Hepatocyte (in vitro differentiated cells): Measurements from ENCODE around the gene PCYT1B.

ENCODE experiments used
- EZH2 ChIP-seq: fragments of 200-600 bp; sonication (generic); IDR thresholded peaks from 2 replicates; pipeline ENCODE4 v1.6.1; 2016; ENCODE audit warnings: antibody characterized with exemption, mild to moderate bottlenecking, borderline replicate concordance
- EZH2phosphoT487 ChIP-seq: fragments of 200-600 bp; sonication (generic); IDR thresholded peaks from one replicate; pipeline ENCODE4 v1.6.1; 2018; ENCODE audit warnings: antibody characterized with exemption, mild to moderate bottlenecking, low read depth, moderate library complexity; ENCODE audit not compliant: unreplicated experiment, severe bottlenecking
- TF ChIP-seq, protein P1 (sequence below): fragments of 200-600 bp; sonication (generic); IDR thresholded peaks from 2 replicates; pipeline ENCODE4 v1.5.1; 2016; ENCODE audit warnings: antibody characterized with exemption, mild to moderate bottlenecking; ENCODE audit not compliant: poor library complexity

- TF ChIP-seq, protein P1, sequence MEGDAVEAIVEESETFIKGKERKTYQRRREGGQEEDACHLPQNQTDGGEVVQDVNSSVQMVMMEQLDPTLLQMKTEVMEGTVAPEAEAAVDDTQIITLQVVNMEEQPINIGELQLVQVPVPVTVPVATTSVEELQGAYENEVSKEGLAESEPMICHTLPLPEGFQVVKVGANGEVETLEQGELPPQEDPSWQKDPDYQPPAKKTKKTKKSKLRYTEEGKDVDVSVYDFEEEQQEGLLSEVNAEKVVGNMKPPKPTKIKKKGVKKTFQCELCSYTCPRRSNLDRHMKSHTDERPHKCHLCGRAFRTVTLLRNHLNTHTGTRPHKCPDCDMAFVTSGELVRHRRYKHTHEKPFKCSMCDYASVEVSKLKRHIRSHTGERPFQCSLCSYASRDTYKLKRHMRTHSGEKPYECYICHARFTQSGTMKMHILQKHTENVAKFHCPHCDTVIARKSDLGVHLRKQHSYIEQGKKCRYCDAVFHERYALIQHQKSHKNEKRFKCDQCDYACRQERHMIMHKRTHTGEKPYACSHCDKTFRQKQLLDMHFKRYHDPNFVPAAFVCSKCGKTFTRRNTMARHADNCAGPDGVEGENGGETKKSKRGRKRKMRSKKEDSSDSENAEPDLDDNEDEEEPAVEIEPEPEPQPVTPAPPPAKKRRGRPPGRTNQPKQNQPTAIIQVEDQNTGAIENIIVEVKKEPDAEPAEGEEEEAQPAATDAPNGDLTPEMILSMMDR: no peak
- no peak for TF ChIP-seq EZH2phosphoT487
- no peak for TF ChIP-seq EZH2
These were observed 27.5 kb downstream of the PCYT1B start for GRCh38 chrX:24619647-24620046.
